ENCODE data around the gene ANKRD60.
A peak's percentile ranks its signal among the peaks of the same experiment; 100 is the strongest.

Gene ANKRD60

DNA sequence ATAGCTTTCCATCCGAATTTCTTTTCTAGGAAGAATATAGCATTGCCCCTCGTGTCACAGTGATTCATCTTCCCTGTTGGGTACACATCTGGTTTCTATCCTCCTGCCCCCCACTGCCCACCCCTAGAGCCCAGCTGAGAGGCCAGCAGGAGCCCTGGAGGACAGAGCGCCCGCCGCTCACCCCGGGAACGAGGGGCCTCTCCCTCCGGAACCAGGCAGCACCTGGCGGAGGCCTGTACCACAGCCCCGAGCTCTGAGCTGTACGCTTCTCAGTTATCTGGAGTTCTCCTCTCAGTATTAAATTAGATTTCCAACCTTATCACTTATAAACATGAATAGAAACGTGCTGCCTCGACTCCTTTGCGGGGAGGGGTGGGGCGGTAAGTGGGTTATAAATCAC is 6.0 kb downstream of the ANKRD60 start:
- DNase-seq: no peak

DNA sequence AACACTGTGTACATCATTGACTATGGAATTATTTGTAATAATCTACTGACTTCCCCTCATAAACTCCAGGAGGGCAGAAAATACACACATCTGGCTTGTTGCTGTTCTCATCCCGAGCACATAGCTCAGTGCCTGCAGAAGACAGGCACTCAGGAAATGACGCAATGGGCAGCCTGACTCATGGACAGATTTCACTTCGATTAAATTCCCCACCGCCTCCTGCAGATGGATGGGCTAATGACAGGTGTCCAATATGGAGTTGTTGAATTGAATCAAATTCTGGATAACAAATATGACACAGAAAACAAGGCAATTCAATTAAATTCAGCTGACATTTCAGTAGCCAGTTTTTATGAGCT is 9.1 kb downstream of the ANKRD60 start:
- DNase-seq: no peak

DNA sequence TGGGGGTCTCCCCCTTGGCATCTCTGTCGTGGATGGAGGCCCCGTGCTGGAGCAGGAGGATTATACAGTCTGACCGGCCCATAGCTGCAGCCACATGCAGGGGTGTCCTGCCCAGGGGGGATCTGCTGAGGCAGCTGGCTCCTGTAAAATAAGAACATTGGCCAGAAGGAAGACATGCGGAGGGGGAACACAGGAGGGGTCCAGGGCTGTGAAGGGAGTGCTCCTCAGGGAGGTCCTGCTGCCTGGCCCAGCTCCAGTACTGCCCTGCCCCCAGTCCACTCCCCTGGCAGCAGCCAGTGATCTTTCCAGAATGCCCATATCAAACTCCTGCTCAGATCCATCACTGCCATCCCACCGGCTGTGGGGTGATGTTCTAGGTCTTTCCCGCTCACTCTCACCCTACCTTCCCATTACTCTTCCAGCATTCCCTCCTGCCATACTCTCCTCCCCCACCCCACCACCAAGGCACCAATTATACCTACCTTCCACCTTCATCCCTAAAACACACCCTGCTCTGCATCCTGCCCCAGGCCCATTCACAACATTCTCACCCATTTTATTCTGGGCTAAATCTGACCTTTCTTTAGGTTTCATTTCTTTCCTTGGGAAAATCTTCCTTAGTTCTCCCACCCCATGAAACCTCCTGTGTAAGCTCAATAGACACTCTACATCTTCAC is 9.7 kb downstream of the ANKRD60 start:
- DNase-seq: no peak

DNA sequence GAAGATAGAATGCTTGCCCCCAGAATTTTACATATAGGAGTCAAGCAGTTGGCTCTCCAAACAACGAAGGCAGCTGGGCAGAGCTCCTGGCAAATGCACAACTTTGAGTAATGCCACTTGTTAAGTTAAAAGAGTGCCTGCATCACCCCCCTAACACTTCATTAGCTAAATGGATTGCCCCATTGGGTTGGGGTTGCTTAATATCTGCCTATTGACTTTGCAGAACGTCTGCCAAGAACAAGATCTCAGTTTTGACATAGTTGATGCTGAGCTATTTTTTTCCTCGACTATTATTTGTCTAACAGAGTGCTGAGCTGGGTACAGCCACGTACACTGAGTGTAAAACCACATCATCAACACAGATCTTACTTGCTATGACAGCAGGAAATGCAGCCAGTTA is 12.1 kb downstream of the ANKRD60 start:
- no peak for DNase-seq

DNA sequence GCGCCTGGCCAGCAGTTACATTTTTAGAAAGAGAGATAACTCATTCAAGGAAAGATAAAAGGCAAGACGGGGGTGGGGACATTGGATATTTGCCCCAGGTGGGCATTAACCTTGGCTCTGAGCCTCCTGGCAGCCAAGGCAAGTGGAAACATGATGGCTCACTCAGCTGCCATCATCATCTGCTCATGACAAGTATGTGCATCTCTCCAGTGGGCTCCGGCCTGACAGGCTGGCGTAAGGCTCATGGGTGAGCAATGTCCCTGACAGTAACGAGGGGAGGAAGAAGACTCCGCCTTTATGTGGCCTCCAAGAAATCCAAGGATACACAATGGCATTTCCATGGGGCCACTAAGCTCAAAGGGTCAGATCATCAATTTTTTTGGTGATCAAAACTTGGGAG is 13.3 kb downstream of the ANKRD60 start:
- DNase-seq: no peak

DNA sequence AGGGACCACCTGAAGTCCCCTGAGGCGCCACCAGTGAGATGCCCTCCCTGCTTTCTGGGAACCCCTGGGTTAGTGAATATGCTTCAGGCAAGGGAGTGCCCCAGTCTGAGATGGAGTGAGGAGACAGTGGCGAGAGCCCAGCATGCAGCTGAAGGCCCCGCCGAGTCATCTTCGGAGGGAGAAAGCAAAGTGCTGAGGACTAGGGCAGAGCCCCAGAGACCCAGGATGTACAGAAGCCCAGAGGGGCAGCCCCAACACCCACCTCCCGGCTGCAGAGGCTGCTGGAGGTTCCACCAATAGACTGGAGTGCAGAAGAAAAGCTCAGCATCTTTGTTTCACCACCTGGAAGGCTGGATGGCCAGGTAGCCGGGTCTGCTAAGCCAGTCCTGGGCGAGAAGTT is 14.1 kb downstream of the ANKRD60 start:
- DNase-seq: no peak

DNA sequence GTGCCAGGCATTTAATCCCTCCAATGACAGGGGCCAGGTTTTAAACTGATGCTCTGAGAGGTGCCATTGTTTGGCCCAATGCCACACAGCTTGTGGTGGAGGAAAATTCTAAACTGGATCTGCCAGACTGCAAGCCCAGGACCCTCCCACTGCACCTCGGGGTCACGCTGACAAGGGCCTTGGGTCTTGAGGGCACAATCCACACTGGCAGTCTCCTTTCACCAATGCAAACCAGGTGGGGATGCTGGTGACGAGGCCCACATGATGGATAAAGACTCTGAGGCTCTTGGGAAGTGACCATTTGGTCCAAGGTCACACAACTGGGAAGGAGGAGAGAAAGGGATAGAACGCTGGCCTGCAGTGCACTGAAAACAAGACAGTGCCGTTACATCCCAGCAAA is 14.7 kb downstream of the ANKRD60 start:
- DNase-seq: no peak

DNA sequence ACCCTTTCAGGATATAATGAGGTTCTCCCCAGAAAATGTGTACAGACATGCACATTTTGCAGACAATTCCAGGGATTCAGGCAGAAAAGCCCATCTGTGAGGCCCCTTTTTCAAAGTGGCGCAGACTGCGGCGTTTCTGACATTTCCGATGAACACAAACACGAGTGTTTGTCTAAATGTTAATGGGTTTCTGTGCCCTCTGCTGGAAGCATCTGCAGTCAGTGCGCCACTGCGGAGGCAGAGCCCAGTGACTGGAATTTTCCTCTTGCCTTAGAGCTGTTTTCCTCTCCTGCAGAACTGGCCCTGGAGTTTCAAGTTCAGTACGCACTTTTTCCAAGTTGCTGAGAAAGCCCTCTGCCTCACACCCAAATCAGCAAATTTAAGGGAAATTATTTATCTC is 15.3 kb downstream of the ANKRD60 start:
- DNase-seq: peak; percentile 52

DNA sequence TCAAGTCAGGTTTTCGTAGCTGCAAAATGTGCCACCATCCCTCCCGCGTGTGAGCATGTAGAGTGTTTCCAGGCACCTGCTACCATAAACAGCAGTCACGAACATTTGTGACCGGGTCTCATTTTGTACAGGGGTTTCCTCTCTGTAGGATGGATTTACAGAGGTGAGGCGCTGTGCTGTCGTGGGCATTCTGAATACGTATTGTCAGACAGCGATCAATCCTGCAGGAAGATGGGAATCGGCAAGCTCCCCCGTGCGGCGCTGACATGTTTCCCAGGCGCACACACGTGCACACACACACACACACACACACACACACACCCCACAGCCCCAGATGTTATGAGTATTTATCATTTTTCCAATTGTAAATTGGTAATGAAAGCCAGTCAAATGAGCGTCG is 15.8 kb downstream of the ANKRD60 start:
- peak; percentile 54 for DNase-seq

DNA sequence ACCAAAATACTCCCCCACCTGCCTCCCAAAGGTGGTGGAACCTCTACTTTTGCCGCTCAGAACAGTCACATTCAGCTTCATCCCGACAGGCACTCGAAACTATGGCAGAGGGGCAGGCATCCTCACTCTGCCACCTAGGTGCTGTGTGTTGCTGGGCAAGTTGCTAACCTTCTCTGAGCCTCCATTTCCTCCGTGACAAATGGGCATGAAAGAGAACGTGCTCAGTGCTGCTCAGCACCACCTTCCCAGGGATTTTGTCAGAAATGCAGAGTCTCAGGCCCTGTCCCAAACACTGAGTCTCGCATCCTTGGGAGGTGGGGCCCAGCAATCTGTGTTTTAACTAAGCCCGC is 18.1 kb downstream of the ANKRD60 start:
- no peak for DNase-seq

DNA sequence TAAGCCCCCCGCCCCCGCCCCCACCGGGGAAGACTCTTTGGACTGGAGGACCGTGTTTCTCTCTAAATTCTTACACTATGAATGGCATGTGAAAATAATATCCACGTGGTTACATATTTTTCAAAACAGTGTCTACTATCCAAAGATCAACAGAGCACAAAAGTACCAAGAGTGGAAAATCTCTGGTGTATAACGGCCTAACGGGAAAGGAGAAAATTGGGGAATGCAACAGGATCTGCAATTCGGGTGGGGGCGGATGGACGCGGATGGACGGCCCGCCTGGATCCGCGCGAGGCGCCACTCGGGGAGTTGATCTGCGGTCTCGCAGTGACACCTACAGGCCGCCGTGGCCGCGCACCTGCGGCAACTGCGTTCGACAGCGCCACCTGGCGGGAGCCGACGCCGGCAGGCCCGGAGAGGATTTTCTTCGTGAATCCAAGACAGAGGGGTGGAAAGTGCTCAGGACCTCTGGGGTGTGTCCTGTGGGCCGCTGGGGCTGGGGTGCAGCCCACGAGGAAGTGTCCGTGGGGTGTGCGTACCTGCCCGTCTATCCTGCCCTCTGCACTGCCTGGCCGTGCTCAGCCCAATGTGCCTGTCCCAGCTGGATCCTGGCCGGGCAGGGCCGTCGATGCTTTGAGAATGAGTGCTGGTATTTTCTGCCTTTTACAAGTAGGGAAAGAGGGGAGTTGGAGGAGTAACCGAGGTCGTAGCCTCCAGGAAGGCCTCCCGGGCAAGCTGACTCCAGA is 18.6 kb downstream of the ANKRD60 start:
- DNase-seq: peak; percentile 75

DNA sequence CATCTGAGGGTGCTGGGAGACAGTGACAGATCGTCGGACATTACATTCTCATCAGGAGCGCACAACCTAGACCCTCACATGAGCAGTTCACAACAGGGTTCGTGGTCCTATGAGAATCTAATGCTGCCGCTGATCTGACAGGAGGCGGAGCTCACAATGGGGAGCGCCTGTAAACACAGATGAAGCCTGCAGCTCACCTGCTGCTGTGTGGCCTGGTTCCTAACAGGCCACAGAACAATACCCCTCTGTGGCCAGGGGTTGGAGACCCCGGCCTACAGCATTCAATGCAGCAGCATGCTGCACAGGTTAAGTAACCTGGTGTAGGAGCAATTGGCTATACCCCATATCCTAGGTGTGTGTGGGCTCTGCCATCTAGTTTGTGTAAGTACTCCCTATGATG is 19.5 kb downstream of the ANKRD60 start:
- DNase-seq: peak; percentile 35

DNA sequence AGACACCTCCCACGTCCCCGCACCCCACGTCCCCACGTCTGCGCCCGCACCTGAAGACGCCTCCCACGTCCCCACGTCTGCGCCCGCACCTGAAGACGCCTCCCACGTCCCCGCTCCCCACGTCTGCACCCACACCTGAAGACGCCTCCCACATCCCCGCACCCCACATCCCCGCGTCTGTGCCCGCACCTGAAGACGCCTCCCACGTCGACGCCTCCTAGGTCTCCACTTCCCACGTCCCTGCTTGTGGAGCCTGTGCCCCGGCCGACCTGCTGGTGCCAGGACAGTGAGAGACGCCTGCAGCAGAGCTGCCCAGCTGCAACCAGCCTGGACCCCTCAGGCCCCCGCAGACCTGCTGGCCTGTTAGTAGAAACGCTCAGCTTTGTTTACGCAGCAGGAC is 22.6 kb downstream of the ANKRD60 start:
- DNase-seq: no peak

DNA sequence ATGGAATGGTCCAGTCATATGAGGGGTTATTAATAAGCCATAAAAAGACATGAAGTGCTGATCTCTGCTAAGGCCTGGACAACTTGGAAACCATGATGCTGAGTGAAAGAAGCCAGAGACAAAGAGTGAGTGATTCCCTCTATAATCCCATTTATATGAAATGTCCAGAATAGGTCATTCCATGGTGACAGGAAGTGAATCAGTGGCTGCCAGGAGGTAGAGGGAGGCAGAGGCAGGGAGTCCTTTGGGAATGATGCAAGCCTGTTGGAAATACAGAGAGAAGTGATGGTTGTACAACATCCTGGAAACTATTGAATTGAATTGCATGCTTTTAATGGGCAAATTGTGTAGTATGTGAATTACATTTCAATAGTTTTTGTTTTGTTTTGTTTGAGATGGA is 26.4 kb downstream of the ANKRD60 start:
- no peak for DNase-seq

DNA sequence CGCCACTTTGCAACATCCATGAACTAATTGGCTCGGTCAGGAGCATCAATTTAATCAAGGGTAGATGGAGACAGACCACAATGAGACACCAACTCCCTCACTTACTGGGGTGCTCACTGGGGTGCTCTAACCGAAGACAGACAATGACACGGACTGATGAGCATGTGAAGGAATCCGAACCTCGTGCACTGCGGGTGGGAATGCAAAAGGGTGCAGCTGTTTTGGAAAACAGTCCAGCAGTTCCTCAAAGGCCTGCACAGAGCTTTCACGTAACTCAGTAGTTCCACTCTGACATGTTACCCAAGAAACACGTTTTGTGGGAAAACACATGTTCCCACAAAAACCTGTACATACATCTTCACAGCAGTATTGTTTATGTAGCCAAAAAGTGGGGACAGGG is 26.8 kb downstream of the ANKRD60 start:
- no peak for DNase-seq

DNA sequence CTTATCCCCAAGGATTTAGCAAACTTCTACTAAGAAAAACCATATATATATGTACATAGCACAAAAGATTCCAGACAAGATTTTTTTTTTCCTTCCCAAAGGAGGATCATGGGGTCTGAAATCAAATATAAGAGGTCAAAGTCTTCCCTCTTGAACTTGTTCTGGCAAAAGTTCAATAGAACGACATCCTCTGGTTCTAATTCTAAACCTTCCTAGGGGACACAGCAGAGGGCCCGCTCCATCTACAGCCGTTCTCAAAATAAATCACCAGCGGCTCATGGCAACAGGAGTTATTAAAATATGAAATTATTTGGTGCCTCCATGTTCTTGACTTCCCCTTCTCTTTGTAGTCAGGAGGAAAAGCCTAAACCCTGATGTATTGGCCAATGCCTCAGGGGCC is 29.0 kb downstream of the ANKRD60 start:
- DNase-seq: no peak

DNA sequence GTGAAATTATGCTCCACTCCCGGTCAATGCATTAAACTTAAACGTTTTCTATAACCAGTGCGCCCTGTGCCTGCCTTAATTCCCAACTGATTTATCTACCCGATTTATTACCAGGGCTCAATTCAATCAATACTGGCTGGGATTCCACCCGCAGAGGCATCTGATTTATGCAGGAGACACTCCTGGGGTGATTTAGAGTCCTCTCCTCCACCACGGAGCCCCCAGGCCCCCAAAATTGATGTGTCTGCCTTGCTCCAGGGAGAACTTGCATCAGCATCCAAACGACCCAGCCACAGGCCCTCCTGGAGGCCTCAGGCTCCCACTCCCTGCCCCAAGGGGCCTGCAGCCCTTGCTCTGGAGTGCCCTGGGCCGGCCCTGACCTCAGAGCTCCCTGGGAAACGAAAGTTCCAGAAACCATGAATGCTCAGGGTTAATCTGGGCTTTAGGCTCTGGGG is 29.5 kb downstream of the ANKRD60 start:
- no peak for DNase-seq

DNA sequence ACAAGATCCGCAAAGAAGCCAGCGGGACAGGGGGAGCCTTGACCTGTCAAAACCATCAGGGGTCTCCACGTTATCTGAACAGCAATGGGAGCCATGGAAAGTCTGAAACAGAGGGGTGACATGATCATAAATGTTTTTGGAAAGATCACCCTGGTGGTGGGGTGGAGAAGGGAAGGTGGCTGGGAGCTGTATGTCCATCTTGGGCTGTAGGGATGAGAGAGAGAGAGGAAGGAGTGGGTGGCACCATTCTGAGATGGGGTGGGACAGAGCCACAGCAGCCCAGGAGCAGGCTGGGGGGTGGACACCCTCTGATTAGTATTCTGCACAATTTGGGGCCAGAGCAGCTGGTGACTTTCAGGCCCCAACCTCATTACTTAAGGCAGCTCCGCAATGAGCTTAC is 30.1 kb downstream of the ANKRD60 start:
- no peak for DNase-seq

DNA sequence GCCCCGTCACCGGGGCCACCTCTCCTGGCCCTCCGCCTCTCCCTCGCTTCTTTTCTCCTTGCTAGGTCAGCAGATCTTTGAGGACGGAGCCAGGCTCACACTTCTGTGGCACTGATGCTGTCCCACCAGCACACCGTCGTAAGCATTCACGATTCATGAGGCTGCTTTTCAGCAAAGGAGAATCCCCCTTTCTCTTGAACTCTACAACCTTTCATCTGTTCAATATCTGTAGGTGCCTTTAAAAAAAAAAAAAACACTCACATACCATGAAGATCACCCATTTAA is 31.3 kb downstream of the ANKRD60 start:
- no peak for DNase-seq

DNA sequence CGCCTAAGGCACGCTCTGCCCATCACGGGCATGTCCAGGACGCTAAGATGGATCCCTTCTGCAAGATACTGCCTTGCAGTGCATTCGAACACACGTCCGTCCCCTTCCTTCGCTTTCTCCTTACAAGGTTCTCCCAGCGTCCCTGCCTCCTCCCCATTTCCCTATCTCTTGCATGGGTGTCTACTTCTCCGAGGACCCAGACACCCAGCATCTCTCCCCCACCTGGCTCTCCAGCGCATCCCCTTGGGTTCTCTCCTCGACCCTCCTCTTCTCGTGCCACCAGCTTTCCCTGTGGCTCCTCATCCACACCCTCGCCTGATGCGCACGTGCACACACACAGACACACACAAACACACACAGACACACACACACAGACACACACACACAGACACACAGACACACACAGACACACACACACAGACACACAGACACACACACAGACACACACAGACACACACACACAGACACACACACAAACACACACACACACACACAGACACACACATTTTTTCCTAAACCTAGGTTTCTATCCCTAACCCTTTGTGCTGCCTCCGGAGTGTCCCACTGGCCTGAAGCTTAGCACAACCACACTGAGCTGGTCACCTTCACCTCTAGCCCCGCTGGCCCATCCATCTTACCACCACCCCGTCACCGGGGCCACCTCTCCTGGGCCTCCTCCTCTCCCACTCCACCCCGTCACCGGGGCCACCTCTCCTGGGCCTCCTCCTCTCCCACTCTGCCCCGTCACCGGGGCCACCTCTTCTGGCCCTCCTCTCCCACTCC is 31.9 kb downstream of the ANKRD60 start:
- no peak for DNase-seq

DNA sequence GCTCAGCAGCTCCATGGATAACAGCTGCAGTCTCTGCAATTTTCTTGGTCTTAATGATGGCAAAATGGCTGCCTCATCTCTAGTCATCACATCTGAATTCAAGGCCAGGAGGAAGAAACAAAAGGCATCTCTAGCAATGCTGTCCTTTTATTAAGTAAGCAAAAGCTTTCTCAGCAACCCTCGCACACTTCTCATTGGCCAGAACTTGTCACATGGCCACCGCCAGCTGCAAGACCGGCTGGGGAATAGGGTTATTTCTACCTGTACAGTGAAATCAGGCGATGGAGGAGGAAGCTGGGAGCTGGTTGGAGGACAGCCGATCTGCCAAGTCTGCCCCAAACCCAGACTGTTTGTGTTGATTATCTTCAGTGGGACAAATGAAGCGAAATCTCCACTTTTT is 33.4 kb downstream of the ANKRD60 start:
- no peak for DNase-seq

DNA sequence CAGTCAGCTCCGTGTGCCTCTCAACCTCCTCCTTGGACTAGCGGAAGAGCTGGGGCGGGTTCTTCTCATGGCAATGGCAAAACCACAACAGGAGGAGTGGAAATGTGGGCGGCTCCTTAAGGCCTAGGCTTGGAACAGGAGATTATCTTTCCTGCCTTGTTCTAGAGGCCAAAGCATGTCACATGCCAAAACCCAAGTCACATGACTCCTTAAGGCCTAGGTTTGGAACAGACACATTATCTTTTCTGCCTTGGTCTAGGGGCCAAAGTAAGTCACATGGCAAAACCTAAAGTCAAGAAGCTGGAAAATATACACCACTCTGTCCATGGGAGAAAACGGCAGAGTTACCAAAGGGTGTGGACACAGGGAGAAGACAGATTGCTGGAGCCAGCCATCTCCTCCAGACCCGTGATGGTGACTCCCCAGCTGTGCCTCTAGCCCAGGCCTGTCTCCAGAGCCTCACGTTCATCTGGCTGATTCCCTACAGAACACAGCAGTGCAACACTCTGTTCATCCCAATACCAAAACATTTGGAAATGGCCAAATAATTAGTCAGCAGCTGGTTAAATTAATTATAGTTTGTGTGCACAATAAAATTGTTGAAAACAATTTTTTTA is 34.2 kb downstream of the ANKRD60 start:
- DNase-seq: no peak

DNA sequence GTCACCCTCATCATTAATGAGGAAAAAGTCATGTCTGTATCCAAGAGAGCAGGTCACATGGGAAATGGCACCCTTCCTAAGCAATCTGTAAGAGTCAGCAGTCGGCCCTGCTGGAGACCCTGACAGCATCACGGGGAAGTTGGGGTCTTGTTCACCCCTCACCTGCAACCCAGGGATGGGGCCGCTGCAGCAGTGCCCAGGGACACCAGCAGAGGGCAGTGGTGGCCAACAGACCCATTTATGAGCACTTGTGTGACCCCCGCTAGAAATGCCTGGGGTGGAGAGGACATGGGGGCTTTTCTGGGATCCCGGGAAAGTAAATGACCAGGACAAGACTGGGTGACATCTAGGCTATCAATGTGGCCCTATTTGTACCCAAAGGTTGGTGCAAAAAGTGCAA is 35.9 kb downstream of the ANKRD60 start:
- no peak for DNase-seq

DNA sequence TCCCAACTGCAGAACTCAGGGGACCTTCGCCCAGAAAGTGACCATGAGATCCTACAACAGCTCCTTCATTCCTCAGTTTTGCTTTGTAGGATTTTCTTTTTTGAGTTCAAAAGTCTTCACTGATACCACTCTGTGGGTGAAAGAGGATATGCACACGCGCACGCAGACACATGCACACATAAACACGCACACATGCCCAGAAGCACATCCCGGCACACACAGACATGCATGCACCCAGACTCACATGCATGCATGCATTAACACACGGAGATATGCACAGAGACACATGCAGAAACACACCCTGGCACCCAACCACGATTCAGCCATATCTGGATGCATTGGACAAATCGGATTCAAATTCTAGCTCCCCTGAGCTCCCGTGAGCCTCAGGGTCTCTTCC is 36.4 kb downstream of the ANKRD60 start:
- DNase-seq: no peak

Measured in NCI-H69 (cell line).